ENCODE data around the gene INPP5A.
"Not testable (repeated sequence)": the region's sequence is repeated elsewhere in the genome, so short reads cannot be mapped to it uniquely, and the experiment has no call there.

INPP5A gene

GRCh38 chr10:132550366-132551092, 12.9 kb downstream of the INPP5A start:
- DNase-seq = peak in 1 of 3 experiments; percentile 15

GRCh38 chr10:132551093-132551807, 13.7 kb downstream of the INPP5A start:
- DNase-seq = no peak

- no peak for DNase-seq
These were observed 14.2 kb downstream of the INPP5A start for GRCh38 chr10:132551808-132552130.

GRCh38 chr10:132552635-132553034, 15.0 kb downstream of the INPP5A start:
- not testable (repeated sequence) for DNase-seq

- DNase-seq = not testable (repeated sequence)
These were observed 16.0 kb downstream of the INPP5A start for GRCh38 chr10:132553568-132553967.

- no peak for DNase-seq
These were observed 16.7 kb downstream of the INPP5A start for GRCh38 chr10:132554053-132554990.

- DNase-seq = no peak
These were observed 17.5 kb downstream of the INPP5A start for GRCh38 chr10:132554991-132555647.

GRCh38 chr10:132555648-132556575, 18.3 kb downstream of the INPP5A start:
- DNase-seq = no peak

- no peak for DNase-seq
These were observed 19.4 kb downstream of the INPP5A start for GRCh38 chr10:132556994-132557441.

GRCh38 chr10:132557696-132558515, 20.3 kb downstream of the INPP5A start:
- DNase-seq = no peak

- DNase-seq = no peak
These were observed 21.2 kb downstream of the INPP5A start for GRCh38 chr10:132558516-132559413.

GRCh38 chr10:132559538-132559937, 22.0 kb downstream of the INPP5A start:
- no peak for DNase-seq

- no peak for DNase-seq
These were observed 22.7 kb downstream of the INPP5A start for GRCh38 chr10:132560241-132560731.

GRCh38 chr10:132562177-132562915, 24.8 kb downstream of the INPP5A start:
- no peak for DNase-seq

GRCh38 chr10:132562916-132563456, 25.4 kb downstream of the INPP5A start:
- no peak for DNase-seq

- DNase-seq = no peak
These were observed 26.1 kb downstream of the INPP5A start for GRCh38 chr10:132563485-132564248.

- DNase-seq = no peak
These were observed 26.6 kb downstream of the INPP5A start for GRCh38 chr10:132564249-132564605.

GRCh38 chr10:132564690-132565089, 27.1 kb downstream of the INPP5A start:
- no peak for DNase-seq
